Astrocyte (in vitro differentiated cells and primary cell): ENCODE data around the gene NABP1. TPM values are rescaled to one million over a fixed set of nuclear protein-coding genes. Genes with fewer than 3 reads are reported as not detected.

ENCODE experiments used
- DNase-seq: peaks from one replicate; pipeline ENCODE4 v3.0.0-alpha.2; 2010; ENCODE audit warnings: low read depth
- FAIRE-seq: peaks from 2 replicates; lab custom pipeline; 2011; peaks lifted over from hg19 to GRCh38; lab: Jason Lieb, UNC
- H2AFZ ChIP-seq: 2 replicates; pipeline ENCODE4 v1.6.0; 2012; ENCODE audit warnings: low read depth, low read length, inconsistent platforms
- H3K27ac ChIP-seq: 2 replicates; pipeline ENCODE4 v1.5.1; 2011; ENCODE audit warnings: low read depth, low read length, inconsistent platforms
- H3K27me3 ChIP-seq: 2 replicates; pipeline ENCODE4 v1.6.0; 2011; ENCODE audit warnings: low read length, inconsistent platforms; ENCODE audit not compliant: insufficient read depth
- H3K36me3 ChIP-seq: 2 replicates; pipeline ENCODE4 v1.5.1; 2011; ENCODE audit warnings: low read length, inconsistent platforms; ENCODE audit not compliant: insufficient read depth
- H3K4me1 ChIP-seq: 2 replicates; pipeline ENCODE4 v1.5.1; 2011; ENCODE audit warnings: low read length, inconsistent platforms; ENCODE audit not compliant: insufficient read depth
- H3K4me2 ChIP-seq: 2 replicates; pipeline ENCODE4 v1.6.0; 2012; ENCODE audit warnings: low read length, inconsistent platforms
- H3K4me3 ChIP-seq: 2 replicates; pipeline ENCODE4 v1.5.1; 2011; ENCODE audit warnings: low read depth, mild to moderate bottlenecking, low read length, inconsistent platforms; ENCODE audit not compliant: insufficient read depth
- H3K79me2 ChIP-seq: 2 replicates; pipeline ENCODE4 v1.6.0; 2012; ENCODE audit warnings: mild to moderate bottlenecking, low read length, inconsistent platforms; ENCODE audit not compliant: insufficient read depth
- H3K9ac ChIP-seq: 2 replicates; pipeline ENCODE4 v1.6.0; 2012; ENCODE audit warnings: mild to moderate bottlenecking, low read length, inconsistent platforms
- H3K9me3 ChIP-seq: 2 replicates; pipeline ENCODE4 v1.5.1; 2012; ENCODE audit warnings: low read depth, mild to moderate bottlenecking, low read length, inconsistent platforms; ENCODE audit not compliant: insufficient read depth
- H4K20me1 ChIP-seq: 2 replicates; pipeline ENCODE4 v1.6.0; 2012; ENCODE audit warnings: low read length, inconsistent platforms; ENCODE audit not compliant: insufficient read depth
- H3K27ac Mint-ChIP-seq: one replicate; pipeline ENCODE4 v1.8.0; 2021; ENCODE audit warnings: mild to moderate bottlenecking, mixed read lengths; ENCODE audit not compliant: unreplicated experiment
- H3K27me3 Mint-ChIP-seq: one replicate; pipeline ENCODE4 v1.8.0; 2021; ENCODE audit warnings: low read depth, mixed read lengths; ENCODE audit not compliant: unreplicated experiment
- H3K36me3 Mint-ChIP-seq: one replicate; pipeline ENCODE4 v1.8.0; 2021; ENCODE audit warnings: low read depth, mixed read lengths; ENCODE audit not compliant: unreplicated experiment
- H3K4me1 Mint-ChIP-seq: one replicate; pipeline ENCODE4 v1.8.0; 2021; ENCODE audit warnings: low read depth, mixed read lengths; ENCODE audit not compliant: unreplicated experiment
- H3K4me3 Mint-ChIP-seq: one replicate; pipeline ENCODE4 v1.8.0; 2021; ENCODE audit warnings: mild to moderate bottlenecking, moderate library complexity, mixed read lengths; ENCODE audit not compliant: unreplicated experiment
- H3K9me3 Mint-ChIP-seq: one replicate; pipeline ENCODE4 v1.8.0; 2021; ENCODE audit warnings: mild to moderate bottlenecking, mixed read lengths; ENCODE audit not compliant: unreplicated experiment
- EZH2 ChIP-seq: IDR thresholded peaks from 2 replicates; pipeline ENCODE4 v1.6.1; 2012; ENCODE audit warnings: mild to moderate bottlenecking, low read length, inconsistent platforms; ENCODE audit not compliant: insufficient read depth
- total RNA-seq: library from RNA; stranded (reverse); gene quantifications from 2 replicates; pipeline ENCODE4 v1.2.1, GENCODE V29; 2021
- TF ChIP-seq, protein P1 (sequence below): IDR thresholded peaks from 2 replicates; pipeline ENCODE4 v1.5.1; 2011; ENCODE audit warnings: low read depth, mild to moderate bottlenecking, inconsistent platforms, low read length, moderate library complexity; ENCODE audit not compliant: insufficient read depth

The NABP1 gene
- total RNA-seq, 1 donor from 2014 or later = 213 TPM

DNA sequence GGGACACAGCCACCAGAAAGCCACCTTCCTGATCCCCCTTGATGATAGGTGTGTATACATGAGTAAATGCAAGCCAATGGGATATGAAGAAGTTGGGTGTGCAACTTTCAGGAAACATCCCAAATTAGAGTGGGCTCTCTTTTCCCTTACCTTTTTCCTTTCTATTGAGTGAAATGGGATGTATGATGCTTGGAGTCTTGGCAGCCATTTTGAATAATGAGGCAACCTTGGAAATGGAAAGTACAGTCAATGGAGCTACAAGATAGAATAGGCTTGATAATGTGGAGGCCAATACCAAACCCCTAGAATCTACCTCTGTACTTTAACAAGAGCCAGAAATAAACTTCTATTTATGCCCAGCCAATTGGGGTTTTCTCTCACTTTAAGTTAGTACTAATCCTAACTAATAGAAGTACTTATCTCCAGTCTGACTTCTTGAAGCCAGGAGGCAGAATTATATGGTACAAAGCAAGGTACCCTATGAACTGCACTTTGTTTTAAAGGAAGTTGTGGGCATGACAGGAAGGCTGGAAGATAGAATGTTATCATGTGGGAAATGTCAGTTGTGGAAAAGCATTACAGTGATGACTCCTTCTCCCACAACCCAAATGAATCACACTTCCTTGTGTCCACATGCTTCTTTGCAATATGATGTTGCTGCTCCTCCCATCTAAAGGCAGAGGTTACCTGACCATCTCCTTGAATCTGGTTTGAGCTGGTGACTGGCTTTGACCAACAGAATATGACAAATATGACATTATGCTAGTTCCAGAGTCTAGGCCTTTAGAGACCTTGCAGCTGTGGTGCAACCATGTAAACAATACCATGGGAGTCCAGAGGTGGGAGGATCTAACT is 12.9 kb upstream of the NABP1 start:
- no peaks in the 10 kb centered on the region for H3K79me2 ChIP-seq
- peaks cover 17% of the 10 kb centered on the region for H3K4me1 ChIP-seq
- peaks cover 35% of the 10 kb centered on the region for H3K4me1 Mint-ChIP-seq
- H3K36me3 ChIP-seq = no peaks in the 10 kb centered on the region
- no peak overlapping the region for H3K9ac ChIP-seq
- peaks cover 2% of the 10 kb centered on the region for H3K36me3 Mint-ChIP-seq
- no peak overlapping the region for H3K4me3 ChIP-seq
- FAIRE-seq (peak; percentile 98), DNase-seq (peak; percentile 73)
- no peak overlapping the region for H3K4me3 Mint-ChIP-seq
- no peaks in the 10 kb centered on the region for H4K20me1 ChIP-seq
- H3K4me2 ChIP-seq = peak overlapping the region; percentile 10
- no peaks in the 10 kb centered on the region for H3K27me3 Mint-ChIP-seq
- H3K27ac ChIP-seq = peak overlapping the region; percentile 43
- H3K27ac Mint-ChIP-seq = peak overlapping the region; percentile 94
- TF ChIP-seq, protein P1, sequence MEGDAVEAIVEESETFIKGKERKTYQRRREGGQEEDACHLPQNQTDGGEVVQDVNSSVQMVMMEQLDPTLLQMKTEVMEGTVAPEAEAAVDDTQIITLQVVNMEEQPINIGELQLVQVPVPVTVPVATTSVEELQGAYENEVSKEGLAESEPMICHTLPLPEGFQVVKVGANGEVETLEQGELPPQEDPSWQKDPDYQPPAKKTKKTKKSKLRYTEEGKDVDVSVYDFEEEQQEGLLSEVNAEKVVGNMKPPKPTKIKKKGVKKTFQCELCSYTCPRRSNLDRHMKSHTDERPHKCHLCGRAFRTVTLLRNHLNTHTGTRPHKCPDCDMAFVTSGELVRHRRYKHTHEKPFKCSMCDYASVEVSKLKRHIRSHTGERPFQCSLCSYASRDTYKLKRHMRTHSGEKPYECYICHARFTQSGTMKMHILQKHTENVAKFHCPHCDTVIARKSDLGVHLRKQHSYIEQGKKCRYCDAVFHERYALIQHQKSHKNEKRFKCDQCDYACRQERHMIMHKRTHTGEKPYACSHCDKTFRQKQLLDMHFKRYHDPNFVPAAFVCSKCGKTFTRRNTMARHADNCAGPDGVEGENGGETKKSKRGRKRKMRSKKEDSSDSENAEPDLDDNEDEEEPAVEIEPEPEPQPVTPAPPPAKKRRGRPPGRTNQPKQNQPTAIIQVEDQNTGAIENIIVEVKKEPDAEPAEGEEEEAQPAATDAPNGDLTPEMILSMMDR = no peak
- no peak for TF ChIP-seq EZH2
- no peak overlapping the region for H2AFZ ChIP-seq
- peaks cover 2% of the 10 kb centered on the region for H3K9me3 Mint-ChIP-seq
- no peaks in the 10 kb centered on the region for H3K9me3 ChIP-seq
- H3K27me3 ChIP-seq = no peaks in the 10 kb centered on the region

DNA sequence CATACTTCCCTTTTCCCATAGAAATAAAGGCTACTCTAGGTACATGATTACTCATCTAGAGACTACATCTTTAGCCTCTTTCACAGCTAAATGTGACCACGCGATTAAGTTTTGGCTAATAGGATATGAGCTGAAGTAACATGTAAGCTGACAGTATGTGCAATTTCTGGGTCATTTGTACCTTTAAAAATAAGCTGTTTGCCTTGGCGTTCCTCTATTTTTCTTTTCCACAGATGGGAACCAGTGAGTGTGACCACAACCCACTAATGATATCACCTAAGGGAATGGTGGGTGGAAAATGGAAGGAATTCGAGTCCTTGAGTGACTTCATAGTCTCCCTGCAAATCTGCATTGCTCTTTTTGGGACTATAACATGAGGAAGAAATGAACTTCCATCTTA is 11.7 kb upstream of the NABP1 start:
- H3K27me3 ChIP-seq = no peaks in the 10 kb centered on the region
- peak overlapping the region; percentile 63 for H3K4me2 ChIP-seq
- no peaks in the 10 kb centered on the region for H3K9me3 ChIP-seq
- peaks cover 28% of the 10 kb centered on the region for H3K4me1 Mint-ChIP-seq
- DNase-seq (peak; percentile 85), FAIRE-seq (peak; percentile 9)
- H3K79me2 ChIP-seq = no peaks in the 10 kb centered on the region
- H3K27me3 Mint-ChIP-seq = no peaks in the 10 kb centered on the region
- peaks cover 2% of the 10 kb centered on the region for H3K36me3 Mint-ChIP-seq
- H3K4me1 ChIP-seq = peaks cover 17% of the 10 kb centered on the region
- H4K20me1 ChIP-seq = no peaks in the 10 kb centered on the region
- no peak overlapping the region for H3K4me3 Mint-ChIP-seq
- no peak overlapping the region for H3K4me3 ChIP-seq
- no peak overlapping the region for H3K9ac ChIP-seq
- H3K9me3 Mint-ChIP-seq = peaks cover 2% of the 10 kb centered on the region
- peak overlapping the region; percentile 43 for H3K27ac ChIP-seq
- peak overlapping the region; percentile 94 for H3K27ac Mint-ChIP-seq
- H2AFZ ChIP-seq = peak overlapping the region; percentile 33
- no peak for TF ChIP-seq EZH2
- TF ChIP-seq, protein P1 = no peak
- no peaks in the 10 kb centered on the region for H3K36me3 ChIP-seq

DNA sequence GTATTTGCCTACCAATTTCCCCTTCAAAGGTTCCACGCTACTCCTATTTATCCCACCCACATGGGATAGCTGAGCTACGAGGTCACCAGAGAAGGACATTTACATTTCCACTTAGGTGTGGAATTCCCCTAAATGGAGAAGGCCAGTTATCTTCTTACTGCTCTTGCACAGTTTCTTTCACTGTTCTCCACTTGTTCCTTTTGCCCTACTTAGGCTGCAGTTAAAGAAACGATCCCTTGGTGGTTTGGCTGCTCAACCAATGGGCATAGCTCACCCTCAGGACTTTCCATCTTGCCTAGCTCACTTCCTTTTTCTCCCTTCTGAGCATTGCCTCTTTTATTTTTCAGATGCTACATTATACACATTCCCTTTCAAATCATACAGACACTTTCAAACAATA is 11.2 kb upstream of the NABP1 start:
- no peaks in the 10 kb centered on the region for H3K9me3 ChIP-seq
- H3K27ac ChIP-seq = peak overlapping the region; percentile 43
- TF ChIP-seq EZH2 = no peak
- peak overlapping the region; percentile 63 for H3K4me2 ChIP-seq
- H3K36me3 ChIP-seq = no peaks in the 10 kb centered on the region
- peaks cover 2% of the 10 kb centered on the region for H3K36me3 Mint-ChIP-seq
- H2AFZ ChIP-seq = peak overlapping the region; percentile 33
- H3K4me1 Mint-ChIP-seq = peaks cover 26% of the 10 kb centered on the region
- peak overlapping the region; percentile 94 for H3K27ac Mint-ChIP-seq
- H3K27me3 ChIP-seq = no peaks in the 10 kb centered on the region
- no peak overlapping the region for H3K4me3 Mint-ChIP-seq
- peaks cover 17% of the 10 kb centered on the region for H3K4me1 ChIP-seq
- peaks cover 2% of the 10 kb centered on the region for H3K9me3 Mint-ChIP-seq
- peak; percentile 56 for DNase-seq
- no peaks in the 10 kb centered on the region for H3K27me3 Mint-ChIP-seq
- no peaks in the 10 kb centered on the region for H4K20me1 ChIP-seq
- peak overlapping the region; percentile 7 for H3K4me3 ChIP-seq
- H3K9ac ChIP-seq = no peak overlapping the region
- H3K79me2 ChIP-seq = no peaks in the 10 kb centered on the region
- FAIRE-seq = no peak
